K562 (cell line): Measurements from ENCODE around the gene C2orf42. TPM values are rescaled to one million over a fixed set of nuclear protein-coding genes. Genes with fewer than 3 reads are reported as not detected.
A peak's percentile ranks its signal among the peaks of the same experiment; 100 is the strongest.

Source experiments
- ATAC-seq: fragments of 200-7000 bp; cut with Tn5 transposase; 3 replicates; pipeline ENCODE4 v1.9.1; 2020; ENCODE audit warnings: moderate library complexity
- BruUV-seq: library from RNA; stranded (reverse); fragments of 400-500 nt; replicated peaks from 2 replicates; lab custom pipeline; 2021; lab: Mats Ljungman, UMichigan
- CTCF ChIA-PET: fragments of 300-600 bp; formaldehyde crosslinking; extraction: SDS; loops from one replicate; lab custom pipeline; 2021; ENCODE audit warnings: low intra/inter-chr PET ratio; lab: Yijun Ruan, JAX
- POLR2A ChIA-PET: fragments of 300-600, 350-650 bp; sonication (Branson Sonifier 250); formaldehyde crosslinking; extraction: SDS; loops from one replicate; lab custom pipeline; 2021; ENCODE audit warnings: antibody characterized with exemption, inconsistent platforms; lab: Yijun Ruan, JAX
- DNase-seq, 4 experiments: peaks; one replicate each; pipeline versions ENCODE4 v3.0.0 to v3.0.0-alpha.2; 2011 to 2018; ENCODE audit warnings: low spot score in 3 of 4, mixed read lengths in 3 of 4; ENCODE audit errors: extremely low read depth in 1 of 4
- FAIRE-seq: peaks from 2 replicates; lab custom pipeline; 2011; peaks lifted over from hg19 to GRCh38; lab: Jason Lieb, UNC
- H2AFZ ChIP-seq: 2 replicates; pipeline ENCODE4 v1.6.0; 2011; ENCODE audit warnings: low read depth, low read length, control low read depth, inconsistent platforms
- H3K27ac ChIP-seq: fragments of 200-600 bp; 3 replicates; pipeline ENCODE4 v1.8.0; 2011; ENCODE audit warnings: low read depth, mild to moderate bottlenecking, control low read depth, inconsistent platforms, low read length, moderate library complexity, mixed read lengths; ENCODE audit errors: extremely low read depth
- H3K27me3 ChIP-seq, 2 experiments: fragments of 300-600 bp in 1 of 2; 2 replicates in 1 of 2; 3 replicates in 1 of 2; pipeline versions ENCODE4 v1.6.0 to v1.8.0; 2011; ENCODE audit warnings: inconsistent platforms in 2 of 2, low read length in 2 of 2, mild to moderate bottlenecking in 1 of 2, mixed read lengths in 1 of 2, moderate library complexity in 1 of 2; ENCODE audit not compliant: control insufficient read depth in 2 of 2, insufficient read depth in 2 of 2
- H3K36me3 ChIP-seq: fragments of 300-600 bp; 3 replicates; pipeline ENCODE4 v1.8.0; 2011; ENCODE audit warnings: mild to moderate bottlenecking, low read length, inconsistent platforms; ENCODE audit not compliant: control insufficient read depth, insufficient read depth
- H3K4me1 ChIP-seq, 2 experiments: fragments of 200-600 bp in 1 of 2; replicated peaks in 1 of 2; 2 replicates in 1 of 2; 3 replicates in 1 of 2; pipeline versions ENCODE4 v1.5.1 to v1.8.0; 2011; ENCODE audit warnings: inconsistent platforms in 2 of 2, low read length in 2 of 2, mild to moderate bottlenecking in 1 of 2, mixed read lengths in 1 of 2, moderate library complexity in 1 of 2; ENCODE audit not compliant: control insufficient read depth in 2 of 2, insufficient read depth in 2 of 2
- H3K4me2 ChIP-seq: 2 replicates; pipeline ENCODE4 v1.6.1; 2011; ENCODE audit warnings: low read length, control low read depth, inconsistent platforms, mixed read lengths; ENCODE audit not compliant: insufficient read depth
- H3K4me3 ChIP-seq: fragments of 200-600 bp; sonication (generic), shearing (Covaris generic); 2 replicates; pipeline ENCODE4 v1.5.1; 2016; ENCODE audit warnings: control low read depth, inconsistent platforms
- H3K79me2 ChIP-seq: fragments of 200-600 bp; 3 replicates; pipeline ENCODE4 v1.8.0; 2011; ENCODE audit warnings: low read length, inconsistent platforms; ENCODE audit not compliant: control insufficient read depth, insufficient read depth
- H3K9ac ChIP-seq, 2 experiments: 2 replicates each; pipeline versions ENCODE4 v1.6.0 to v1.6.1; 2011; ENCODE audit warnings: low read depth in 2 of 2, low read length in 2 of 2, control low read depth in 1 of 2, inconsistent platforms in 1 of 2, mild to moderate bottlenecking in 1 of 2, mixed read lengths in 1 of 2; ENCODE audit not compliant: insufficient read depth in 1 of 2
- H3K9me1 ChIP-seq: one replicate; pipeline ENCODE4 v1.6.0; 2011; ENCODE audit warnings: inconsistent platforms, mild to moderate bottlenecking, low read length, moderate library complexity; ENCODE audit not compliant: control insufficient read depth, insufficient read depth
- H3K9me3 ChIP-seq: replicated peaks from 2 replicates; pipeline ENCODE4 v1.5.1; 2011; ENCODE audit warnings: low read depth, low read length, inconsistent platforms; ENCODE audit not compliant: control insufficient read depth, insufficient read depth
- H4K20me1 ChIP-seq: replicated peaks from 2 replicates; pipeline ENCODE4 v1.6.1; 2011; ENCODE audit warnings: low read length, inconsistent platforms, mixed read lengths; ENCODE audit not compliant: control insufficient read depth, insufficient read depth
- ASH1L ChIP-seq: fragments of 450-650 bp; IDR thresholded peaks from 2 replicates; pipeline ENCODE4 v1.6.1; 2018; ENCODE audit warnings: borderline replicate concordance, mild to moderate bottlenecking, low read depth; ENCODE audit not compliant: partially characterized antibody
- ATF1 ChIP-seq, 2 experiments: fragments of 450-650 bp in 1 of 2; IDR thresholded peaks; 2 replicates each; pipeline ENCODE4 v1.6.1; 2016; ENCODE audit warnings: missing compliant biosample characterization in 1 of 2, missing genetic modification characterization in 1 of 2
- CEBPB ChIP-seq: fragments of 450-650 bp; IDR thresholded peaks from 2 replicates; pipeline ENCODE4 v1.6.1; 2016; ENCODE audit warnings: missing genetic modification characterization, missing compliant biosample characterization
- ESRRB ChIP-seq: fragments of 250-450 bp; sonication (Bioruptor Pico); IDR thresholded peaks from 2 replicates; pipeline ENCODE4 v1.5.0; 2020; ENCODE audit warnings: mild to moderate bottlenecking, moderate library complexity, borderline replicate concordance
- EWSR1 ChIP-seq: fragments of 450-650 bp; IDR thresholded peaks from 2 replicates; pipeline ENCODE4 v1.6.1; 2018; ENCODE audit warnings: borderline replicate concordance, mild to moderate bottlenecking, low read depth, moderate library complexity; ENCODE audit not compliant: partially characterized antibody
- FOXK2 ChIP-seq, 2 experiments: fragments of 450-650 bp; IDR thresholded peaks in 1 of 2; conservative IDR thresholded peaks in 1 of 2; 2 replicates each; pipeline ENCODE4 v1.6.1; 2016; ENCODE audit warnings: low read depth in 2 of 2, mild to moderate bottlenecking in 1 of 2
- HEY1 ChIP-seq: fragments of 250-450 bp; sonication (Bioruptor Pico); IDR thresholded peaks from 2 replicates; pipeline ENCODE4 v1.5.0; 2020; ENCODE audit warnings: mild to moderate bottlenecking, moderate library complexity, borderline replicate concordance
- NELFE ChIP-seq: IDR thresholded peaks from 2 replicates; pipeline ENCODE4 v1.6.1; 2011; ENCODE audit warnings: mild to moderate bottlenecking; ENCODE audit not compliant: insufficient read depth, insufficient read length
- RFX1 ChIP-seq: fragments of 450-650 bp; IDR thresholded peaks from 2 replicates; pipeline ENCODE4 v1.6.1; 2016; ENCODE audit warnings: mild to moderate bottlenecking, moderate library complexity
- SAFB ChIP-seq: fragments of 200-400 bp; formaldehyde crosslinking; IDR thresholded peaks from 2 replicates; pipeline ENCODE4 v1.6.1; 2017; ENCODE audit warnings: low read depth, low read length, borderline replicate concordance
- SUPT5H ChIP-seq: fragments of 450-650 bp; IDR thresholded peaks from 2 replicates; pipeline ENCODE4 v1.6.1; 2016
- ZFP91 ChIP-seq: sonication (generic); formaldehyde crosslinking; IDR thresholded peaks from 2 replicates; pipeline ENCODE4 v1.8.0; 2022; ENCODE audit warnings: mild to moderate bottlenecking, missing genetic modification reagents
- ZNF764 ChIP-seq: fragments of 250-450 bp; sonication (Bioruptor Pico); IDR thresholded peaks from 2 replicates; pipeline ENCODE4 v1.4.0; 2020; ENCODE audit warnings: low read depth, mild to moderate bottlenecking, moderate library complexity
- ZNF830 ChIP-seq: fragments of 250-450 bp; sonication (Bioruptor Pico); IDR thresholded peaks from 2 replicates; pipeline ENCODE4 v1.5.0; 2021; ENCODE audit warnings: mild to moderate bottlenecking
- WGBS: fragments of 100-300 bp; shearing (Covaris generic); methylation state at CpG from one replicate; pipeline ENCODE4 v1.1.6; 2016; ENCODE audit warnings: low coverage, mixed read lengths; ENCODE audit not compliant: insufficient coverage; ENCODE audit errors: missing lambda C conversion rate; 5-methylcytosine and 5-hydroxymethylcytosine counted together
- in situ Hi-C: fragments of 300-500 bp; cut with MboI; formaldehyde crosslinking; loops from 4 replicates; pipeline ENCODE4 v1.15.0; 2018; ENCODE audit warnings: inconsistent platforms, mixed read lengths
- intact Hi-C: fragments of 100-400 bp; cut with micrococcal nuclease; formaldehyde crosslinking; loops from 2 replicates; pipeline ENCODE4 v1.14.2; 2022
- polyA plus RNA-seq, 8 experiments: library from polyadenylated mRNA; depleted of rRNA in 4 of 8; stranded (reverse) in 5 of 8; unstranded in 3 of 8; fragments of >200 nt; fragmentation: Nextera tagmentation in 2 of 8; fragmentation: Illumina TruSeq in 1 of 8; extraction: Ambion mirVana in 2 of 8; extraction: Trizol in 1 of 8; gene quantifications; 2 replicates each; pipeline versions ENCODE4 v1.2.1 to v1.2.3, GENCODE V29; 2011 to 2014; ENCODE audit warnings: inconsistent platforms in 1 of 8, missing spikeins in 1 of 8
- total RNA-seq, 7 experiments: library from RNA; depleted of rRNA in 6 of 7; stranded (reverse); fragments of >200 nt in 6 of 7; fragmentation: Illumina TruSeq in 2 of 7; extraction: Trizol in 2 of 7; gene quantifications; 2 replicates each; pipeline versions ENCODE4 v1.2.1 to v1.2.3, GENCODE V29; 2011 to 2021; ENCODE audit warnings: low replicate concordance in 1 of 7

Gene C2orf42
- total and polyA plus RNA-seq, 9 of the 15 experiments (the other 6 are each of a cell fraction or from before 2014, with no cell fraction given) = 4.6 to 10.9 (median 7.5) TPM

- TF ChIP-seq ZFP91 (CRISPR knock-in tag) = no peak
- TF ChIP-seq SUPT5H = no peak
- TF ChIP-seq RFX1 = no peak
- no peak for TF ChIP-seq HEY1 (CRISPR knock-in tag)
- no peak for TF ChIP-seq ESRRB (CRISPR knock-in tag)
- TF ChIP-seq CEBPB (tag) = no peak
- TF ChIP-seq ATF1 (CRISPR knock-in tag; IDR thresholded peaks at IDR 0.05) = no peak
- no peak for TF ChIP-seq ATF1 (tag; IDR thresholded peaks at IDR 0.05)
- no peak for TF ChIP-seq ZNF830
- no peak for TF ChIP-seq ZNF764 (CRISPR knock-in tag)
- no peak for TF ChIP-seq NELFE
- TF ChIP-seq SAFB = no peak
- no peak for TF ChIP-seq ASH1L
- TF ChIP-seq FOXK2 (conservative IDR thresholded peaks at IDR 0.05 in 1 of 2, IDR thresholded peaks at IDR 0.05 in 1 of 2; ENCODE audit: low read depth in 2 of 2) = no peak
- no peak for TF ChIP-seq EWSR1
- ChIA-PET CTCF (no interaction called here), POLR2A (interaction anchor here (0.7 to 2.0 kb wide), 4 partner anchors 11 to 355 kb away, joined by 3 to 13 read pairs (median 4); partner anchors contain the start of gene C2orf42)
- H3K4me2 ChIP-seq = no peak overlapping the region
- H3K9me1 ChIP-seq = no peaks in the 10 kb centered on the region
- no peaks in the 10 kb centered on the region for H3K9me3 ChIP-seq
- no peaks in the 10 kb centered on the region for H3K36me3 ChIP-seq
- intact Hi-C loops = no loop called here
- FAIRE-seq (no peak), DNase-seq (no peak), ATAC-seq (no peak)
- no peak overlapping the region for H3K27ac ChIP-seq
- H3K79me2 ChIP-seq = no peaks in the 10 kb centered on the region
- 65% methylated on average over 9 of the region's 9 CpGs for WGBS
- H4K20me1 ChIP-seq = no peaks in the 10 kb centered on the region
- BruUV-seq = no TSS peak
- H3K9ac ChIP-seq = peak overlapping the region in 1 of 2 experiments; percentile 23; a peak in 1 of 4 replicates
- no peak overlapping the region for H3K4me3 ChIP-seq
- H2AFZ ChIP-seq = no peak overlapping the region
- H3K27me3 ChIP-seq = no peaks in the 10 kb centered on the region
- no peaks in the 10 kb centered on the region; a peak in 1 of 5 replicates for H3K4me1 ChIP-seq
- in situ Hi-C loops = no loop called here
Observed at GRCh38 chr2:70202236-70202806, 11.5 kb upstream of the C2orf42 start.
